Caco-2 (cell line): ENCODE results near the gene MBD5. TPM values are rescaled to one million over a fixed set of nuclear protein-coding genes. Genes with fewer than 3 reads are reported as not detected.

Experiments used
- BruUV-seq: library from RNA; stranded (reverse); fragments of 400-500 nt; replicated peaks from 2 replicates; lab custom pipeline; 2021; lab: Mats Ljungman, UMichigan
- CTCF ChIA-PET: fragments of 300-600 bp; sonication (Branson Sonifier 250); formaldehyde crosslinking; loops from one replicate; lab custom pipeline; 2022; ENCODE audit warnings: antibody characterized with exemption; lab: Charles Lee
- POLR2A ChIA-PET: fragments of 300-600 bp; sonication (Branson Sonifier 250); formaldehyde crosslinking; loops from one replicate; lab custom pipeline; 2022; ENCODE audit warnings: antibody characterized with exemption; lab: Charles Lee
- DNase-seq, 2 experiments: peaks; one replicate each; pipeline versions ENCODE4 v3.0.0 to v3.0.0-alpha.2; 2020 to 2022
- H3K27me3 ChIP-seq: replicated peaks from 2 replicates; pipeline ENCODE4 v1.6.0; 2011; ENCODE audit warnings: low read length; ENCODE audit not compliant: control insufficient read depth, insufficient read depth
- H3K36me3 ChIP-seq: 2 replicates; pipeline ENCODE4 v1.5.1; 2011; ENCODE audit warnings: low read length; ENCODE audit not compliant: control insufficient read depth, insufficient read depth
- H3K4me1 ChIP-seq: fragments of 250-450 bp; sonication (Bioruptor Pico); 2 replicates; pipeline ENCODE4 v1.5.1; 2020; ENCODE audit warnings: mild to moderate bottlenecking
- H3K4me3 ChIP-seq: 2 replicates; pipeline ENCODE4 v1.5.1; 2011; ENCODE audit warnings: low read depth, mild to moderate bottlenecking, control low read depth, low read length
- H3K9me3 ChIP-seq: fragments of 250-450 bp; sonication (Bioruptor Pico); 2 replicates; pipeline ENCODE4 v1.5.1; 2020; ENCODE audit warnings: mild to moderate bottlenecking, moderate library complexity
- H3K27ac Mint-ChIP-seq: one replicate; pipeline ENCODE4 v1.8.0; 2022; ENCODE audit warnings: mixed read lengths; ENCODE audit not compliant: unreplicated experiment
- H3K27me3 Mint-ChIP-seq: one replicate; pipeline ENCODE4 v1.8.0; 2022; ENCODE audit warnings: mixed read lengths; ENCODE audit not compliant: insufficient read depth, unreplicated experiment
- H3K36me3 Mint-ChIP-seq: one replicate; pipeline ENCODE4 v1.8.0; 2022; ENCODE audit warnings: mild to moderate bottlenecking, mixed read lengths; ENCODE audit not compliant: insufficient read depth, unreplicated experiment
- H3K4me1 Mint-ChIP-seq: one replicate; pipeline ENCODE4 v1.8.0; 2022; ENCODE audit warnings: low read depth, mixed read lengths; ENCODE audit not compliant: unreplicated experiment
- H3K4me3 Mint-ChIP-seq: one replicate; pipeline ENCODE4 v1.8.0; 2022; ENCODE audit warnings: mild to moderate bottlenecking, moderate library complexity, mixed read lengths; ENCODE audit not compliant: unreplicated experiment
- H3K9me3 Mint-ChIP-seq: one replicate; pipeline ENCODE4 v1.8.0; 2022; ENCODE audit warnings: mixed read lengths; ENCODE audit not compliant: unreplicated experiment
- CTCF ChIP-seq, 2 experiments: fragments of 200-600 bp in 1 of 2; IDR thresholded peaks; 1 replicate in 1 of 2; 2 replicates in 1 of 2; pipeline versions ENCODE4 v1.5.1 to v1.8.0; 2011 to 2022; ENCODE audit warnings: antibody characterized with exemption in 1 of 2, control low read depth in 1 of 2, inconsistent platforms in 1 of 2, low read depth in 1 of 2, low read length in 1 of 2, mild to moderate bottlenecking in 1 of 2, moderate library complexity in 1 of 2; ENCODE audit not compliant: insufficient read depth in 1 of 2, severe bottlenecking in 1 of 2, unreplicated experiment in 1 of 2
- intact Hi-C: fragments of 100-400 bp; cut with micrococcal nuclease; formaldehyde crosslinking; loops from one replicate; pipeline ENCODE4 v1.10.0; 2022; ENCODE audit not compliant: unreplicated experiment
- total RNA-seq: library from RNA; stranded (reverse); gene quantifications from 2 replicates; pipeline ENCODE4 v1.2.3, GENCODE V29; 2022

MBD5 gene
- total RNA-seq, 1 experiment from 2014 or later = 23.7 TPM

DNA sequence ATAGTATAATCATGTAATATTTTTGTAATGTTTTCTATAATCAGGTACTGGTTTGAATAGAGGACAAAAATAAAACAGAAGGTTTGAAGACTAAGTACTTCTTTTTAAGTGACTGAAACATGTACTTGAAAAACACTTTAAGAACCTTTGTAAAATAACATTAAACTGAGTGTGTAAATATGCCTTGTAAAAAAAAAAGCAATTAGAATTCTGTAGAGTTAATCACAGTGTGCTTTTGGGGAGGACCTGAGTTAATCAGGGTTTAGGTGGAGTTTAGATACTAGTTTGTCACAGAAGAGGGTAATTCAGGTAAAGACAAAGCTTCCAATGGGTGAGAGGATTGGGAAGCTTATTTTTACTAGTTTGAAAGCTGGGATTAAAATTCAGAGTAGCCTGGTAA is 10.3 kb downstream of the MBD5 start:
- intact Hi-C loops = no loop called here
- Mint-ChIP-seq H3K4me3 (no peak overlapping the region), H3K36me3 (no peaks in the 10 kb centered on the region), H3K4me1 (no peaks in the 10 kb centered on the region), H3K27ac (no peak overlapping the region), H3K27me3 (no peaks in the 10 kb centered on the region), H3K9me3 (no peaks in the 10 kb centered on the region)
- no peaks in the 10 kb centered on the region for H3K36me3 ChIP-seq
- no peaks in the 10 kb centered on the region for H3K27me3 ChIP-seq
- no peak overlapping the region for H3K4me3 ChIP-seq
- DNase-seq = no peak
- H3K9me3 ChIP-seq = no peaks in the 10 kb centered on the region
- BruUV-seq = no TSS peak
- POLR2A ChIA-PET = no interaction called here
- TF ChIP-seq CTCF (IDR thresholded peaks at IDR 0.05; ENCODE audit: insufficient read depth in 1 of 2, low read depth in 1 of 2, low read length in 1 of 2, severe bottlenecking in 1 of 2, unreplicated experiment in 1 of 2) = no peak
- H3K4me1 ChIP-seq = no peaks in the 10 kb centered on the region
- CTCF ChIA-PET = no interaction called here

- Mint-ChIP-seq H3K9me3 (no peaks in the 10 kb centered on the region), H3K4me1 (no peaks in the 10 kb centered on the region), H3K4me3 (no peak overlapping the region), H3K27ac (no peak overlapping the region), H3K36me3 (no peaks in the 10 kb centered on the region), H3K27me3 (no peaks in the 10 kb centered on the region)
- DNase-seq = no peak
- Histone ChIP-seq H3K36me3 (no peaks in the 10 kb centered on the region), H3K4me3 (no peak overlapping the region), H3K4me1 (no peaks in the 10 kb centered on the region), H3K27me3 (no peaks in the 10 kb centered on the region), H3K9me3 (no peaks in the 10 kb centered on the region)
- ChIA-PET CTCF (interaction anchor here (0.7 kb wide), 1 partner anchor 486 kb away, joined by 3 read pairs; no protein-coding TSS in a partner anchor), POLR2A (no interaction called here)
- BruUV-seq = no TSS peak
- TF ChIP-seq CTCF (IDR thresholded peaks at IDR 0.05; ENCODE audit: insufficient read depth in 1 of 2, low read depth in 1 of 2, low read length in 1 of 2, severe bottlenecking in 1 of 2, unreplicated experiment in 1 of 2) = no peak
- intact Hi-C loops = no loop called here
These were observed 11.3 kb downstream of the MBD5 start for GRCh38 chr2:148032215-148032614.

GRCh38 chr2:148039783-148040182 is 18.9 kb downstream of the MBD5 start:
- Mint-ChIP-seq H3K4me3 (no peak overlapping the region), H3K27ac (no peak overlapping the region), H3K27me3 (no peaks in the 10 kb centered on the region), H3K9me3 (no peaks in the 10 kb centered on the region), H3K4me1 (no peaks in the 10 kb centered on the region), H3K36me3 (no peaks in the 10 kb centered on the region)
- H3K36me3 ChIP-seq = no peaks in the 10 kb centered on the region
- no peaks in the 10 kb centered on the region for H3K27me3 ChIP-seq
- intact Hi-C loops = no loop called here
- H3K4me3 ChIP-seq = no peak overlapping the region
- H3K9me3 ChIP-seq = no peaks in the 10 kb centered on the region
- no peak for TF ChIP-seq CTCF (IDR thresholded peaks at IDR 0.05; ENCODE audit: insufficient read depth in 1 of 2, low read depth in 1 of 2, low read length in 1 of 2, severe bottlenecking in 1 of 2, unreplicated experiment in 1 of 2)
- BruUV-seq = no TSS peak
- no peak for DNase-seq
- CTCF ChIA-PET = no interaction called here
- POLR2A ChIA-PET = no interaction called here
- H3K4me1 ChIP-seq = no peaks in the 10 kb centered on the region
